ENCODE measurements around the gene DIPK2B.

Gene DIPK2B, protein sequence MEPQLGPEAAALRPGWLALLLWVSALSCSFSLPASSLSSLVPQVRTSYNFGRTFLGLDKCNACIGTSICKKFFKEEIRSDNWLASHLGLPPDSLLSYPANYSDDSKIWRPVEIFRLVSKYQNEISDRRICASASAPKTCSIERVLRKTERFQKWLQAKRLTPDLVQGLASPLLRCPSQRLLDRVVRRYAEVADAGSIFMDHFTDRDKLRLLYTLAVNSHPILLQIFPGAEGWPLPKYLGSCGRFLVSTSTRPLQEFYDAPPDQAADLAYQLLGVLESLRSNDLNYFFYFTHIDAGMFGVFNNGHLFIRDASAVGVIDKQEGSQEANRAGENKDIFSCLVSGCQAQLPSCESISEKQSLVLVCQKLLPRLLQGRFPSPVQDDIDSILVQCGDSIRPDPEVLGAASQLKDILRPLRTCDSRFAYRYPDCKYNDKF

DNA sequence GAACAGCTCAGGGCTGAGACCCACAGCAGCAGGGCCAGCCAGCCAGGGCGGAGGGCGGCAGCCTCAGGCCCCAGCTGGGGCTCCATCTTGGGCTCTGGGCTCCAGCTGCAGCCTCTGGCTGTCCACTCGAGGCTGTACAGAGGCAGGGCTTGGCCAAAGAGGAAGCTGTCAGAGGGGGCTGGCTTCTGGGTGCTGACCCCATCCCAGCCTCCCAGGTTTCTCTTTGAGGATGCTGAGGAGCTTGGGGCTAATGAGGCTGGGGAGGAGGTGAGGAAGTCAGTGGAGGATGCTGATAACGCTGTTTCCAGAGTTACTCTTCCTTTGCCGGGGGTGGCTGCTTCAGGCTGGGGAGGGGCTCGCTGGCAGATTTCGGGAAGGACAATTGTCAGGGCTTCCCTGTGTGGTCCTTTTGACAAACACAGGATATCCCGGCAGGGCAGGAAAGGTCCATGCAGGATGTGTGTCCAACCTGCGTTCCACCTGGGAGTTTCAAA is at the start of gene DIPK2B:
TSS of gene DIPK2B (minus strand) at position 136 of the 494 bp plus-strand sequence. CDS start at position 86, 50 bp downstream.
- no peak for DNase-seq (ENCODE audit: low read depth in 2 of 3, low spot score in 1 of 3)

DNA sequence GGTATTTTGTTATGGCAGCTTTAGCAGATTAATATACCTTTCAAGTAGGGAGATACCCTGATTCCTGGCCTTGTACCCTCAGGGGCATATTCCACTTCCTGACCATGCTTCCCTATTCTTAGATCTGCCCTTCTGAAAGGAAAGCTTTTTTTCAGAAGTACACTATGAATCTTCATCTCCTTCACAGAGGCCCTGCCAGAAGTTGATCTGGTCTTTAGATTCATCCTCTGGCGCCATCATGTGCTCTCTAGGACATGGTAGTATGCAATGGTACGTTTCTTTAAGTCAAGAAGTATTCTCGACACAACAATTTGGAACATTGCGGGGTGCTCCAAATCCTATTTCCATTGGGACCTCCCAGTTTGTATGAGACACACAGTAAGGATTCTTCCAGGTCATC is 39.6 kb upstream of the DIPK2B start:
- DNase-seq (ENCODE audit: low read depth in 2 of 3, low spot score in 1 of 3): no peak

DNA sequence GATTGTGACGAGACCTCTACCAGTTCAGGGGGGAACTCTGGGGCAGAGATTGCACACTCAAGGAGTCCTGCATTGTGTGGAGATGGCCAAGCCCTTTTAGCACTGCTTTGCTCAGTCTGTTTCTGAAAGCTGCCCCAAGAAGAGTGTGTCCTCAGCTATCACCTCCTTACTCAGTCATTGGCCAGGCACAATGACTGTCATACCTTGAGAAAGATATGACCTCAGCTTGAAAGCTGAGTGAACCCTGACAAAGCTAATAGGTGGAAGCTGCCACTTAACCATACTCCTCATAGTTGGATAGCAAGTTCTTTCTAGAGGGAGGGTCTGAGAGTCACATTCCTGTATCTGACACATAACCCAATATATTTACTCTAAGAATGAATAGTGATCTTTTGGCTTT is 37.8 kb upstream of the DIPK2B start:
- no peak for DNase-seq (ENCODE audit: low read depth in 2 of 3, low spot score in 1 of 3)

DNA sequence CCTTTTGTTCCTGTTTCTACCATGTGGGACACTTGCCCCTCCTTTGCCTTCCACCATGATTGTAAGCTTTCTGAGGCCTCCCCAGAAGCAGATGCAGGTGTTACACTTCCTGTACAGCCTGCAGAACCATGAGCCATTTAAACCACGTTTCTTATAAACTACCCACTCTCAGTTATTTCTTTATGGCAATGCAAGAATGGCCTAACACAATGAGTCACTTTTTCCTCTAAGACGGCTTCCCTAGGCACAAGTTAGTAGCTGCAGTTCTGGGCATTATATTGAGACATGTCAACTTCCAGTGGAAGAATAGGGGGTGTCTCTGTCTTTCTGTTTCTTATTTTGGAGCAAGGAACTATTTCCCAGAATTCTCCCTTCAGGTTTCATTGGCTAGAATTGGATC is 32.9 kb upstream of the DIPK2B start:
- DNase-seq (ENCODE audit: low read depth in 2 of 3, low spot score in 1 of 3): no peak

DNA sequence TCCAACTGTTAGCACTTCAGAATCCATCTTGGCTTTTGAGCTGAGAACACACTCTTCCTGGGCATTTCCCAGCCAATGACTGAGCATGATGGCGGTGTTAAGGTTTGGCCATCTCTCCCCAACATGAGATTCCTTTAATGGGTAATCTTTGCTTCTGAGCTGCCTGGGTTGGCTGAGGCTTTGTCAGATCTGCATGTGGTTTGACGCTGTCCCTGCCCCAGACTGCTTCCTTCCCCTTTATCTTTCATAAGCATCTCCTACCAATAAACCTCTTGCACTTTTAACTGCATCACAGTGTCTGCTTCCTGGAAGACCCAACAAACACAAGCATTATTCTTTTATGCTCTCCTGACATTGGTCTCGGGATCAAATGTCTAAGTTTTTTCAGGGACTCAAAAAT is 31.5 kb upstream of the DIPK2B start:
- no peak for DNase-seq (ENCODE audit: low read depth in 2 of 3, low spot score in 1 of 3)

DNA sequence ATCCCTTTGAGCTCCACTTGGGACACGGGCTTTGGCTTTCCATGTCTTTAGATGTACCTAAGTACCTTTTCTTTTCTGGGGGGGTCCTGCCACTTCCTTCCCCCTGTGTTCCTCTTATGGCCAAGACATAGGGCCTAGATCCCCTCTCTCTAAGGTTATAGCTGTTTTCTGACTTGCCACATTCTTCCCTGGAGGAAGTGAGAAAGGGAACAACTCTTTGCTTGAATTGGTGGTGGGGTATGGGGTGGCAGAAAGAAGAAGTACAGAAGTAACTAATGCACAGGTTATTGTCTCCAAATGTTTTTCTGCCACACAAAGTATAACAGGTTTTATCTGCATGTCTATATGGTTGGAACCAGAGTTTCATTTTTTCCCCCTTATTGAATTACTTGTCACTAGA is 29.7 kb upstream of the DIPK2B start:
- DNase-seq (ENCODE audit: low read depth in 2 of 3, low spot score in 1 of 3): no peak

DNA sequence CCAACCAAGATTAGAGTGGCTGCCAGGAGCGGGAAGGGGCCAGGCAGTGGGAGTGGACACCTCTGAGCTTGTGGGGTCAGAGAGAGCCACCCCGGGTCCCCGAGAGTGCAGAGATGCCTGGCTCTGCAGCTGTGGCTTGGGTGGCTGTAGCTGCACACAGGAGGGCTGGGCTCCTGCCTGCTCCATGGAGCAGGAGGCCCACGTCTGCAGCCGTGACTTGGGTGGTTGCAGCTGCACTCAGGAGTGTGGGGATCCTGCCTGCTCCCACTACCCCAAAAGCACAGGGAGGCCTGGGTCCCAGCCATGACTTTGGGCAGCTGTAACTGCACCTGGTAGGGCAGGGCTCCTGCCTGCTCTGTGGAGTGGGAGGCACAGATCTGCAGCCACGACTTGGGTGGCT is 28.7 kb upstream of the DIPK2B start:
- DNase-seq (ENCODE audit: low read depth in 2 of 3, low spot score in 1 of 3): no peak

DNA sequence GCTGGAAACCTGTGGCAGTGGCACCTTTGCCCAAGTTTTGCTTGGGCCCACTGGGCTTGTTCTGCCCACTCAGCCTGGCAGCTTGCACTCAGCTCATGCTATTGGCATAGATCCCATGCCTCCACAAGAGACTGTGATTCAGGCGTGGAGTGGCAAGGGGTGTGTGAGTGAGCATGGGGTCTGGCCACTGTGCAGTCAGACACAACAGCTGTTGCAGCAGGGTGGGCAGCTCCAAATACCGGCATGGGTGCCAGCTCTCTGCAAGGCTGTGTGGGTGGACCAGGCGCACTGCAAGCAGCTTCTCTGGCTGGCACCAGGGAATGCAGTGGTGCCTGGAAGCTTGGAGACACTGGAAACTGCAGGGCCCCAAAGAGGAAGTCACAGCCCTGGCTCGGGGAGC is 27.4 kb upstream of the DIPK2B start:
- DNase-seq (ENCODE audit: low read depth in 2 of 3, low spot score in 1 of 3): no peak

DNA sequence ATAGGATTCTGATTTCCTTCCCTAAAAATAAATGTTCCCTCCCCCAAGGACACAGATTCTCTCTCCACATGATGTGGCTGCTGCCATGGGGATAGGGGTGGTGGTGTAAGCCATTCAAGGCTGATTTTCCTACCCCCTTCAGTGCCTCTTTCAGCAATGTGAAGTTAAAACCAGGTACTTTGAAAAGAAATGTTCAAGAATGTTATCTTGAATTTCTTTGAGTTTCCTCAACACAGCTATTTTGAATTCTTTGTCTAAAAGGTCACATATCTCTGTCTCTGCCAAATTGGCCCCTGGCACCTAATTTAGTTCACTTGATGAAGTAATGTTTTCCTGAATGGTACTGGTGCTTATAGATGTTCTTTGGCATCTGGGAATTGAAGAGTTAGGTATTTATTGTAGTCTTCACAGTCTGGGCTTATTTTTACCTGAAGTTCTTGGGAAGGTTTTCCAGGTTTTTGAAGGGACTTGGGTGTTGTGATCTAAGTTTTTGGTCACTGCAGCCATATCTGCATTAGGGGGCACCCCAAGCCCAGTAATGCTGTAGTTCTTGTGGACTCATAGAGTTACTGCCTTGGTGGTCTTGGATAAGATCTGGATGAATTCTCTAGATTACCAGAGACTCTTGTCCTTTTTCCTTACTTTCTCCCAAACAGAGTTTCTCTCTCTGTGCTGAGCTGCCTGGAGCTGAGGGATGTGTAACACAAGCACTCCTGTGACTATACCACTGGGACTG is 7.6 kb upstream of the DIPK2B start:
- DNase-seq (ENCODE audit: low read depth in 2 of 3, low spot score in 1 of 3): no peak

DNA sequence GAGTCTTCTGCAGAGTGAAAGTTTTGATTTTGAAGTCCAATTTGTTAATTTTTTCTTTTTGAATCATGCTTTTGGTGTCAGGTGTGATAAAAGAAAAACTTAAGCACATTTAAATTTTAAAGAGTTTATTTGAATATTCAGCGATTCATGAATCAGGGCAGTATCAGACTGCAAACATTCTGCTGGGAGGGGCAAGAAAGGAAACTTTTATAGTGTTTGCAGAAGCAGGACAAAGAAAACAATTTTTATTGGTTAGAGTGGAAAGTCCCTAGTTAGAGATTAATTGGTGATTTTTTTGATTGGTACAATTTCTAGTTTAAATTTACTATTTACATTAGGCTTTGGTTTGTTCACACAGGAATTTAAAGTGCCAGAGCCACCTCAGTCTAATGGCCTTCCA is 1.5 kb upstream of the DIPK2B start:
- no peak for DNase-seq (ENCODE audit: low read depth in 2 of 3, low spot score in 1 of 3)

DNA sequence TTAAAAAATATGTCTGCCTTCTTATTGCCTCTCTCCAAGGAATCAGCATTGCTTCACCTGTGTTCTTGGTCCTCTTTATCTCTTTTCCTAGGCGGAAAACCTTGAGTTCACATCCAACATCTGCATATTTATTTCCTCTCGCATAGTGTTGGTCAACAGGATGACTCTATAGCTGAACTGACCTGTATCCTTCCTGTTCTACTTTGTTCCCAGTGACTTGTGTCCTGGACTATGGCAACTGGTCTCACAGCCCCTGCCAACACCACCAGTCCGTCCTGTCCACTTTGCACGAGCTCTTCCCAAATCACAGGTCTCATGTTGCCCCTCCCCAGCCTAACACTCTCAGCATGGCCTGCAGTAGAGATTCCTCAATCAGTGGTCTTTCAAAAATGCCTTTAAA is 2.0 kb downstream of the DIPK2B start:
- no peak for DNase-seq (ENCODE audit: low read depth in 2 of 3, low spot score in 1 of 3)

DNA sequence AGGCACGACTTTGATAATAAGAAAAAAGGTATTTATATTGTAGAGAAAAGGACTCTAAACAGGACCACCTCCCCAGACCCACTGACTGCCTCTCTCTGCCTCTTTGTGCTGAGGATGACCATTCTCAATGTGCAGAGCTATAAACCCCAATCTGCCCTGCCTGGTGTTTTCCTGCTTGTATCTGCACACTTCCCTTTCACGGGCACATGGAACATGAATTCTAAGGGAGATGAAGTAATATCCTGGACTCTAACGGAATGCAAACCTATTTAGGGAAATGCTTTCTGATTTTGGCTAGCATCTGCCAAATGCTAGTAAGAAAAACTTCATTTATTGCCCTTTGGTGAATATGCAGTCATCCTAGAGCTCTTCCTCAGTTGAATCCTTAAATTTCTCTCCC is 2.4 kb downstream of the DIPK2B start:
- no peak for DNase-seq (ENCODE audit: low read depth in 2 of 3, low spot score in 1 of 3)

DNA sequence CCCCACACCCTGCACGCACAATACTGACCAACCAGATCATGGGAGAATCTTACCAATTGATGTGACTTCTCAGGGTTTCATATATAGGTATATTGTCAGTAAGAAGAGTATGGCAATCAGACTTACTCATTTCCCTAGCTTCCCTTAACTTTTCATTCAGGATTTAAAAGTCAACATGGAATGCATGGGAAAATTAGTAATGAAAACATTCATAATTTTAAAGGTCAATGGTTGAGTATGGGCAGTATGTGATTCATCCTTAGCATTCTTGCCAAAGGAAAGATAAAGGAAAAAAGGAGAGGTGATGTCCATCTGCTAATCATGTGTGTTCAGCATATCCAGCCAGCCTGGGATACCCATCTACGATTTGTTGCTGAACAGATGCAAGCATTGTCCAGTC is 4.0 kb downstream of the DIPK2B start:
- DNase-seq (ENCODE audit: low read depth in 2 of 3, low spot score in 1 of 3): no peak

DNA sequence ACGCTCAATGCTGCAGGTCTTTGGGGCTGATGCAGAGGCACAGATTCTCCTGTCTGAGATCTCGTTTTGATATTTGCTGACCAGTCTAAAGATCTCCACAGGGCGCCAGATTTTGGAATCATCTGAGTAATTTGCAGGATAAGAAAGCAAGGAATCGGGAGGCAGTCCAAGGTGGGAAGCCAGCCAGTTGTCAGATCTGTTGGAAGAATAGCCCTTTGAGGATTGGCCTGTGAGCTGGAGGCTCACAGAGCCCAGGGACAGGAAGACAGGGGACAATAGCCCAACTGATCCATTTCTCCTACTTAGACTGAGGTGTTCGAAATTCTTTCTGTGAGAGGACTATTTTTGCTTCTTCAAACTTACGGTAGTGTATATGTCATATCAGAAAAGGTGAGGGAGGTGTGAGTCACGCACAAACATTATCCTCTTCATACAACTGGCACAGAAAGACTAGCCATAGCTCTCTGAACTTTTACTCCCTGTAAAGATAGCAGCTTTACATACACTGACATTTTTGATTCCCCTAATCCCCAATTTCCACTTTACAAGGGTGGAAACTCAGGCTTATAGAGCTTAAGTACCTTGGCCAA is 8.8 kb downstream of the DIPK2B start:
- DNase-seq (ENCODE audit: low read depth in 2 of 3, low spot score in 1 of 3): no peak

DNA sequence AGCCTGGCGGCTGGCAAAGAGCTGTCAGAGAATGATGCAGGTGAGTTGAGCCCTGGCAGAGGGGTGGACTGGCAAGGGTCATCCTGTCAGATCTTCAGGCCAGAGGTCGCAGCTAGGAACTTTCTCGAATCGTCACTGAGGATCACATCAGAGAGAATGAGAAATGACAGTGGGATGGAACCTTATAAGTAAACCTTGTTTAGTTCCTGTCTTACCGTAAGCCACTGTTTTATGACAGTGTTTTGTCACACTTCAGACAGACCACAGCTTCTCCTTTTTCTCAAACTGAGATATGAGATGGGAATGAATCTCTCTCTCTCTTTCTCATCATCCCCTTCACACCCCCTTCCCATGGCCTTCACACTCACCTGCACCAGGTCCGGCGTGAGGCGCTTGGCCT is 9.3 kb downstream of the DIPK2B start:
- no peak for DNase-seq (ENCODE audit: low read depth in 2 of 3, low spot score in 1 of 3)

DNA sequence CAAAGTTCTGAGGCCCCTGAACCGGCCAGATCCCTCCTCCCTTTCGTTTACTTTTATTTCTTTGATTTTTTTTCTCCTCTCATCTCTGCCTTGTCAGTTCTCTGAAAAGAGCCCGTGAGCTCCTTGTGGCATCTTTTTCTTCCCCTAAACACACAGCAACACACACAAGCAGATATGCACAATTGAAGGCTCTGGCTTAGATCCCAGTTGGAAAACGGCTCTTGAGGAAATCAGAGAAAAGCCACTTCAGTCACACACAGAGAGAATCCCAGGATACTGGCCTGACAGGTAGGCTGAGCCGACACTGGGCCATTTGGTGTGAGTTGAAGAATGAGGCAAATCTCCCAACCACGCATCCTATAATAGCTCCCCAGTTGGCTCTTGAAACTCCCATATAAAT is 12.9 kb downstream of the DIPK2B start:
- no peak for DNase-seq (ENCODE audit: low read depth in 2 of 3, low spot score in 1 of 3)

DNA sequence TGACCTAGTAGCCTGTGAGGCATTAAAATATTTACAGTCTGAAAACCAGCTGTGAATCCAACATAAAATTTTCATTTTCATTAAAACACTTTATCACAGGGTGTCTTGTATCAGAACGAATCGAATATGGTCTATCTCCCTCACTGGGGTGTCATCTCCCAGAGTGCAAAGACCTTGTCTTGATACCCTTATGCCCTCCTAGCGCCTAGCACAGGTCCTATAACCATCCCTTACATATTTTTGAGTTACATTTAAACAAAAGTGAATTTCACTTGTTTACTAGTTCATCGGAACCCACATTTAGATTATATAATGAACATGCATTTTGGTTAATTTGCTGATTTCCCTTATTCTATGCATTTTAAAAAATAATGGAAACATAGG is 14.0 kb downstream of the DIPK2B start:
- no peak for DNase-seq (ENCODE audit: low read depth in 2 of 3, low spot score in 1 of 3)

DNA sequence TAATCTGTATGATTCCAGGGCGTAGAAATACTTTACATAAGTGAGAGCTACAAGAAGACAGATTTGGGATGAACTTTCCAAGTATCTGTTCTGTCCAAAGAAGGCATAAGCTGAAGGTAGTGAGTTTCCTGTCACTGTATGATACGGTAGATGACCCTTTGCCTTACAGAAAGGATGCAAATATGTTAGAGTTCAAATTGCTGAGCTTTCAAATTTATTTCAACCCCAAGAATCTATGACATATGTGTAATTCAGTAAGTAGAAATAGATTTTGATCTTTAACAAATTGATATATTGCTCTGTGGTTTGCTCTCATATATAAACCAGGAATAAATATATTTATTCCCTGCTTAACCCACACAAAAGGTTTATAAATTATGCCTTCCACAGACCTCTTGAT is 16.5 kb downstream of the DIPK2B start:
- no peak for DNase-seq (ENCODE audit: low read depth in 2 of 3, low spot score in 1 of 3)

DNA sequence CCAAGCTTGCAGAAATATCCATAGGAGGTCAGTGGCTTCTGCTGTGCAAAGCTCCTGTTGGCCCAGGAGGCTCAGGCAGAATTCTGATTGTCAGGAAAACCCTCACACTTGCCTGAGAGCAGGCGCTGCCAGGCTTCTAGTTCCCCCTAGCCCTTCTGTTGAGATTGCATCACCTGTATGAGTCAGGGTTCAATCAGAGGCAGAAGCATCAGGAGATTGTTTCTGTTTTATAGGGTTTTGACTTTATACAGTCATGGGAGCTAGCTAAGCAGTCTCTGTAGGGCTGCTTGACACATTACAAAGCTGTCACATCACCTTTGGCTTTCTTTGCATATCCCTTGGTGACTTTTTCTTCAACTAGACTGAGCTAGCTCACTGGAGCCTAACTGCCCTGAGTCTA is 27.8 kb downstream of the DIPK2B start:
- no peak for DNase-seq (ENCODE audit: low read depth in 2 of 3, low spot score in 1 of 3)

DNA sequence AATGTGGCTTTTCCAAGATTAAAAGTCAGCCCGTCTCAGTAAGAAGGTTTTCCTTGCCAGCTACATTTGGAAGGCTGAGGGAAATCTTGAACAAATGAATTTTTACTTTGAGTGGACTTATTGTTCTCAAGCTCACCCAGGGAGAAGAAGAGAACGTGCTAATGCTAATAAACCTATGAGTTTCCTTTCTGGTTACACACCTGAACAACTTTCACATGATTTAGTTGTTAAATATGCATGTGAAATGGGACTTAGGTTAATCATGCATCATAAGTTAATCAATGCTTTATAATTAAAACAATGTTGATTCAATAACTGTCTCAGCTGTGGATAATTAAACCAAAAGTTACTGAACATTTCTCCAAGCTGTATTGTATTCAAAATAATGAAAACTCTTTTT is 33.9 kb downstream of the DIPK2B start:
- no peak for DNase-seq (ENCODE audit: low read depth in 2 of 3, low spot score in 1 of 3)

DNA sequence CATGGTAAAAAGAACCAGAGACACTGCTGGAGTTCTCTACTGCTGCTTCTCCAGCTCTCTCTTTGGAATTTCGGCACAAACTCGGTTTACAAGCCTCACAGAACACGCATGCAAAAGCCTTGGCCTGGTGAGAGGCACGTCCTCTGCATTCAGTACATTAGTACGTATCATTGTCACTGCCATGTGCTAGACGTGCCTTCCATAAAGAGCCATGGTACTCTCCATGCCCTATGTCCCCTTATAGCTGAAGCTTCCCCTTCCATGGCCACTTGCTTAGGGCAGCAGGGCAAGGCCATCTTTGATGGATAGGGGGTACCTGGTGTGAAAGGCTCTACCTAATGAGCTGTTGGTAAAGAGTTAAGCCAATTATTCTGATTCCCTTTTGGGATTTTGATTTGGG is 35.0 kb downstream of the DIPK2B start:
- DNase-seq (ENCODE audit: low read depth in 2 of 3, low spot score in 1 of 3): no peak

DNA sequence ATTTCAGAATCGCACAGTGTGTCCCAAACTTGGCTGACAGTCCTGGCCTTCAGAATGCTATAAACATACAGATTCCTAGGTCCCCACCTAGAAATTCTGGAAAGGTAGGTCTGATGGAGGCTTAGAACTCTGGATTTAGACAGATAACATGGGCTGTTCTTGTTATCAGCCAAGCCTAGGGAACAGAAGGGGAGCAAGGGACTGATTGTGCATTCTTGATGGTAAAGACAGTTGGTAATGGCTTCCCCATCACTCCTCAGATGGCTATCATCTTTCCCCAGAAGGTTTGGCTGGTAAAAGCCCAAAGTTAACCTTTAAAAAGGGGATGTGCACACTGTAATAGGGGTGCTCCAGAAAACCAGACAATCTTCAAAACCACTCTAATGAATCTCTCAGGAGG is 35.7 kb downstream of the DIPK2B start:
- DNase-seq (ENCODE audit: low read depth in 2 of 3, low spot score in 1 of 3): no peak

All from stimulated activated CD4-positive, alpha-beta T cell treated with anti-CD3 and anti-CD28 coated beads, Interleukin-12 subunit alpha, Interleukin-12 subunit beta, amount 100 ng/mL, for 48 hours (primary cell).